Stimulated activated CD4-positive, alpha-beta T cell treated with anti-CD3 and anti-CD28 coated beads, Interleukin-12 subunit alpha, Interleukin-12 subunit beta, amount 100 ng/mL, for 4 hours (primary cell): ENCODE results near the gene TNS3.
"Not testable (repeated sequence)": the region's sequence is repeated elsewhere in the genome, so short reads cannot be mapped to it uniquely, and the experiment has no call there.

Experiments
- DNase-seq: peaks from one replicate; pipeline ENCODE4 v3.0.0-alpha.2; 2020

The TNS3 gene

GRCh38 chr7:47559306-47560220, 22.3 kb downstream of the TNS3 start:
- DNase-seq: no peak

- DNase-seq: no peak
Observed at GRCh38 chr7:47557694-47558670, 23.9 kb downstream of the TNS3 start.

DNA sequence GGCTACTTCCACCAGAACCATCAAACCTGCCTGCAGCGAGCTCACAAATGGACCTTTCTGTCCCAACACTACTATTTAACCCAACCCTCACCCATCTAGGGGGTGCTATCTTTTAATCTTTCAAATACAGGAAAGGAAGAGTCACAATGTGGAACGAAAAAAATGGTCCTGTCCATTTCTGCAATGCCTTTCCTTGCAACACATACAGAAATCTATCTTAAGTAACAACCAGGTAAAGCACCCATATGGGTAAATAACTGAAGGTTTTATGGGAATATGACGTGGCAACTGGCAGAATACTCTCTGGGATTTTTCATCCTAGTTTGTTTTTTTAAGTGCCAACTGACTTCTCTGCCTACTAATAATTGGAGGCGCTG, 24.6 kb downstream of the TNS3 start:
- DNase-seq: no peak

- no peak for DNase-seq
Observed at GRCh38 chr7:47556511-47557180, 25.3 kb downstream of the TNS3 start.

DNA sequence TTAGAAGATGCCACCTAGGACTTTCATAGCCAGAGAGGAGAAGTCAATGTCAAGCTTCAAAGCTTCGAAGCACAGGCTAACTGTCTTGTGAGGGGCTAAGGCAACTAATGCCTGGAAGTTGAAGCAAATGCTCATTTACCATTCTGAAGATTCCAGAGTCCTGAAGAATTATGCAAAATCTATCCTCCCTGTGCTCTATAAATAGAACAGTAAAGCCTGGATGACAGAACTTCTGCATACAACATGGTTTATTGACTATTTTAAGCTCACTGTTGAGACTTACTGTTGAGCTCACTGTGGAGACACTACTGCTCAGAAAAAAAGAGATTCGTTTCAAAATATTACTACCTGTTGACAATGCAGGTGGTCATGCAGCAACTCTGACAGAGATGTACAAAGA, 28.6 kb downstream of the TNS3 start:
- no peak for DNase-seq

- DNase-seq: no peak
Observed at GRCh38 chr7:47552621-47553020, 29.3 kb downstream of the TNS3 start.

DNA sequence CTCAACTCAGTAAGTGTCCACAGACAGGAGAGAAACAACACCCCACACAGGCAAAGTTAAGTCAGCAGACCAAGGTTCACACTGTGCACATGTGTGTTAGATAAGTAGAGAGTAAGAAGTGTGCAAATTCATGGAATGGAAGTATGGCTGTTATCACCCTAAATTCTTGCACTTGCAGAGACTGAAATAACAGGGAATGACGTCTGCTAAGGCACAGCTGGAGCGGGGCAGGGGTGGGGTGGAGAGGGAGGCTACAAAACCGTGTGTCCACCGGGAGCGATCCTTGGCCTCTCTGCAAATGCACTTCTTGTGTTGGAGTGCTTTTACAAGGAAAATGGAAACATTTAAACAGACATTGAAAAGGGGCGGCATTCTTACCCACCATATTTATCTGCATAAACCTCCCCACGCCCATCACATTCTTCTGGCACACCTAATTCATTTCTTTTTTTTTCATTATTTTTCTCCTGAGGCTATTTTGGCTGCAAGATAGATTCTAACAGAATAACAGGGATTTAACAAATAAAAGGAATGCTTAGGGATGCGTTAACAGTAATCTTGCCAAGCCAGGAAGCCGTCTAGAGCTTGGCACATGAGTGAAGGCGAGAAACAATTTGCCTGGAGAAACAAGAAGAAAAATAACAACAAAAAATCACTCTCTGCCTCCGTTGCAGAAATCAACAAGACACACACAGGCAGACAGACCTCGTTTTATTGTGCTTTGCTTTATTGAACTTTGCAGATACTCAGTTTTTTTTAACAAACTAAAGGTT, 30.1 kb downstream of the TNS3 start:
- no peak for DNase-seq

DNA sequence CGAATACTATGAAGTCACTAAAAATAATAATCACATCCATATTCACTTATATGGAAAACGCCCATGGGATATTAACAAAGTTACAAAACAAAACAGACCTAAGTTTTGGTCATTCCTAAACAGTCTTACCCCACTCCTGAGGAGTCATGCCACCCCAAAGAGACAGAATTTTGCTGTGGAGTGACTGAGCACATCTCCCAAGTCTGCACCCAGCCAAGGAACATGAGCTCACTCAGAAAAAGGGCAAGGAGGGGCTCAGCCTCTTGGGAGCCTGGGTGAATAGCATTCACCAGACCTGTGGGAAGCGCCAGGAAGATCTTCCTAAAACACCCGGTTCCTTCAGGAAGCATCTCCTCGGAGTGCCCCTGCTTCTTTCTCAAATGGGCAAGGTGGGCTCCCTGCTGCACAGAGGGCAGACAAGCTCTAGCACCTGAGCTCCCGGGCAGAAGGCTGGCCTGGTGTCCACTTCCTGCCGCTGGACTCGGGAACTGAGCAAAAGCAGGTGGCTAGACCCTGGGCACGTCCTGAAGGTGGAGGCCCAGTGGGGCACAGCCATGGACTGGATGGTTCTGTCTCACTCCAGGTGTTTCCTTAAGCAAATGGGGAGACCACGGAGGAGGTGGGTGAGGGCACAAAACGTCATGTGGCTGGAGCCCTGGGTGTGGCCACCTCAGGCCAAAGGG, 31.0 kb downstream of the TNS3 start:
- DNase-seq: no peak

GRCh38 chr7:47549916-47550315, 32.0 kb downstream of the TNS3 start:
- DNase-seq: no peak

DNA sequence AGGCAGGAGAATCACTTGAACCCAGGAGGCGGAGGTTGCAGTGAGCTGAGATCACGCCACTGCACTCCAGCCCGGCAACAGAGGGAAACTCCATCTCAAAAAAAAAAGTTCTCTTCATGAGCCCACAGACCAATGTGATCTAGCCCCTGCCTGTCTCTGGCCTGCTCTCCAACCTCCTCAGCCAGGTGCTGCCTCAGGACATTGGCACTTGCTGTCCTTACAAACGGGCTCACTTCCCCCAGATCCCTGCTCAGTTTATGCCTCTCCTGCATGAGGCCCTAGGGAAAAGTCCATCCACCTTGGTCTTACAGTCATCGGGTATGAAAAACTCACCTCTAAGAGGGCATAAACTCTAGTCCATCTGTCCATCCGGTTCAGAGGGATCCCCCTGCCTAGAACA, 32.5 kb downstream of the TNS3 start:
- no peak for DNase-seq

DNA sequence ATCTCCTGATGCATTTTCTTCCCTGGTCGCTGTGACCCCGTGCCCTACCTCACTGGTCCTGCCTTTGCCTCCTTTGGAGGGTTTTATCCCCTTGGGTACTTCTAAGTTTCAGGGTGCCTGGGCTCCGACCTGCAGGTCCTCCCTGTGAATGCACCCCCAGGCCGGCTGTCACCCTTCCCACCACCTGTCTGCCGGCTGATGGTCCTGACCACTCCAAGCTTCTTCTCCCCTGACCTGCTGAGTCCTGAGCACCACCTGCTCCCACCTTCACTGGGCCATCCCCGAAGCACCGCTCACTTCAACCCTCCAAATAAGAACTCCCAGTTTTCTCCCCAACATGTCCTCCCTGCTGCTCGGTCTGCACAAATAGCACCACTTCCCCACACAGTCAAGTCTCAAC, 33.4 kb downstream of the TNS3 start:
- no peak for DNase-seq

- DNase-seq: no peak
Observed at GRCh38 chr7:47546733-47547494, 35.0 kb downstream of the TNS3 start.

- DNase-seq: no peak
Observed at GRCh38 chr7:47546171-47546570, 35.7 kb downstream of the TNS3 start.

GRCh38 chr7:47544416-47544815, 37.5 kb downstream of the TNS3 start:
- no peak for DNase-seq

GRCh38 chr7:47543714-47544113, 38.2 kb downstream of the TNS3 start:
- no peak for DNase-seq

DNA sequence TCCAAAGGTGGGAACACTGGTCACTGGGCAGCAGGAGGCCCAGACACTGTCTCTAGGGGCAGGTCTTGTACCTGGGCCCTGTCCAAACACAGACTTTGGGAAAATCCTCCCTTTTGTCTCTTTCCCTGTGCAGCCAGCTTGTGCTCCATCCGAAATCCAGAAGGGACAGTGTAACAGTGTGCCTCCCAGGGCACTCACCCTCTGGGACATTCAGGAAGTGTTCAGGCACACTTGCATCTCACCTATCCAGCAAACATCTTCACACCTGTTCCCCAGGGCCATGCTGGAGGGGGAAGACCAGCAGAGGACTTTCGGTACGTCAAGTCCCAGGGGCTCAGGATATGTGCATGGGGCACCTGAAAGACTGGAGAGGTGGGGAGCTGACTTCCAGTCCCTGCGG, 38.9 kb downstream of the TNS3 start:
- DNase-seq: no peak

DNA sequence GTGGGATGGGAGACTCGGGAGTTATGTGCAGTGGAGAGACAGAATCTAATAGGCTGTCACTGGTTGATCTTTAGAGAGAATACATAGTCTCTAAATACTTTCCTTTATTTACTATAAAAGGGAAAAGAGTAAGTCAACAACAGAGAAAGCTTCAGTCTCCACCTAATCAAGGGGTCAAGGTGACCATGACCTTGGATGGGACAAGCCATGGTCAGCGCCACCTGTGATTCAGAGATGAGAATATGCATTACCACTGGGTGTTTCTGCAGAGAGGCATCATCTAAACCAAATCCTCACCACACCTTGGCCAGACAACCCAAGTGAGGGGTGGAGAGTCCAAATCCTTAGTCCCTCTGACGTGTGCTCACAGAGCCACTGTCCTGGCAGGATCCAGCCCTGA, 39.9 kb downstream of the TNS3 start:
- DNase-seq: no peak

DNA sequence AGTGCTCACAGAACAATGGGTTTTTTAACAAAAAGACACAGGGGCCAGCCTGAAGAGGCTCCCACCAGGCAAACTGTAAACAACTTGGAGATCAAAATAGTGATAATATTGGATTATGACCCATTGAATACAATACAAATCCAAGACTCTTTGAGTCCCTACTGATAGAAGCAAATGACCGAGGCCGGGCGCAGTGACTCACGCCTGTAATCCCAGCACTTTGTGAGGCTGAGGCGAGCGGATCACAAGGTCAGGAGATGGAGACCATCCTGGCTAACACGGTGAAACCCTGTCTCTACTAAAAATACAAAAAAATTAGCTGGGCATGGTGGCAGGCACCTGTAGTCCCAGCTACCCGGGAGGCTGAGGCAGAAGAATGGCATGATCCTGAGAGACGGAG, 40.4 kb downstream of the TNS3 start:
- not testable (repeated sequence) for DNase-seq

- no peak for DNase-seq
Observed at GRCh38 chr7:47540387-47541350, 41.2 kb downstream of the TNS3 start.

- no peak for DNase-seq
Observed at GRCh38 chr7:47540053-47540386, 41.9 kb downstream of the TNS3 start.
